ENCODE data around the gene MTG1. TPM values are rescaled to one million over a fixed set of nuclear protein-coding genes. Genes with fewer than 3 reads are reported as not detected.

Gene MTG1
- total RNA-seq, 4 donors from 2014 or later = 14.8 to 29.7 (median 23.1) TPM

DNA sequence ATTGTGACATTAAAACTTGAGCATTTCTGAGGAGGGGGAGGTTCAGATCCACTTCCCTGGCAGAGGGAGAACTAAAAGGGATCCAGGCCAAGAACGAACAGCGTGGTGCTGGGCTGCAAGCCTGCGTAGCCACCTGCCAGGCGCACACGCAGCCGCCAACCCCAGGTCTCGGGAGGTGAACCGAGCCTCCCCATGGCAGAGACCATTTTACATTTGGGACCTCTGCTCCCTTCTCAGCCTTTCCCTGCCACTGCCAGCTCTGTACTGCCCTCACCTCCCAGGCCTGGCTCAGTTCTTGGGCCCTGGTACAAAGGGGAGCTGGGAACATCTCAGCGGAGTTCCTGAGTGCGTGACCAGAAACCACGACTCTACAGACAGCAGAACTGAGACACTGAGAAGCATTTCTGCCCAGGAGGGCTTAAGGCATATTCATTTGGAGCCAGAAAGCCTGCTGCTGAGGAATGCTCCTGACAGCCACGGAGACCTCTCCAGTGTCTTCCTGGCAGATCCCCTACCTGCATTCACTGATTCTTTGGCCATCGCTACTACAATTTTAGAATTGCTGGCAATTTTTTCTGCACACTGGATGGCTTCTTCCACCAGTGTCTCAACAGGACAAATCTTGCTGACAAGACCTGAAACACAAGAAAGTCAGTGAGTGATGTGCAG is 28.4 kb upstream of the MTG1 start:
- TF ChIP-seq, protein P1, sequence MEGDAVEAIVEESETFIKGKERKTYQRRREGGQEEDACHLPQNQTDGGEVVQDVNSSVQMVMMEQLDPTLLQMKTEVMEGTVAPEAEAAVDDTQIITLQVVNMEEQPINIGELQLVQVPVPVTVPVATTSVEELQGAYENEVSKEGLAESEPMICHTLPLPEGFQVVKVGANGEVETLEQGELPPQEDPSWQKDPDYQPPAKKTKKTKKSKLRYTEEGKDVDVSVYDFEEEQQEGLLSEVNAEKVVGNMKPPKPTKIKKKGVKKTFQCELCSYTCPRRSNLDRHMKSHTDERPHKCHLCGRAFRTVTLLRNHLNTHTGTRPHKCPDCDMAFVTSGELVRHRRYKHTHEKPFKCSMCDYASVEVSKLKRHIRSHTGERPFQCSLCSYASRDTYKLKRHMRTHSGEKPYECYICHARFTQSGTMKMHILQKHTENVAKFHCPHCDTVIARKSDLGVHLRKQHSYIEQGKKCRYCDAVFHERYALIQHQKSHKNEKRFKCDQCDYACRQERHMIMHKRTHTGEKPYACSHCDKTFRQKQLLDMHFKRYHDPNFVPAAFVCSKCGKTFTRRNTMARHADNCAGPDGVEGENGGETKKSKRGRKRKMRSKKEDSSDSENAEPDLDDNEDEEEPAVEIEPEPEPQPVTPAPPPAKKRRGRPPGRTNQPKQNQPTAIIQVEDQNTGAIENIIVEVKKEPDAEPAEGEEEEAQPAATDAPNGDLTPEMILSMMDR (IDR thresholded peaks at IDR 0.05; ENCODE audit: low read depth) = no peak

DNA sequence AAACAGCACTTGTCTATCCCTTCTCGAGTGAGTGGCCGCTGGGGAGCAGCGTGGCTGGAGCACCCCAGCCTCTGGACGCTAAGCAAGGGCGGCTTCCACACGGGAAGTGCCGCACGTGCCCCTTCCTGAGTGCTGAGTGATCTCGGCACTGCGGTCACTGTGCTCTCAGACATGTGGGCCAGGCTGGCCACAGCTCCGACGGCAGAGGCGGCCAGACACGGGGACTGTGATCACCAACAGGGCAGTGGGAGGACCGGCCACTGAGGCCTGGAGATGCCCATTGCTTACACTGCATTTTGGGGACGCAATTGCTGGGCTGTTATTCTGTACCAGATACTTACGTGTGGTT is 27.9 kb upstream of the MTG1 start:
- TF ChIP-seq, protein P1 (IDR thresholded peaks at IDR 0.05; ENCODE audit: low read depth) = no peak

DNA sequence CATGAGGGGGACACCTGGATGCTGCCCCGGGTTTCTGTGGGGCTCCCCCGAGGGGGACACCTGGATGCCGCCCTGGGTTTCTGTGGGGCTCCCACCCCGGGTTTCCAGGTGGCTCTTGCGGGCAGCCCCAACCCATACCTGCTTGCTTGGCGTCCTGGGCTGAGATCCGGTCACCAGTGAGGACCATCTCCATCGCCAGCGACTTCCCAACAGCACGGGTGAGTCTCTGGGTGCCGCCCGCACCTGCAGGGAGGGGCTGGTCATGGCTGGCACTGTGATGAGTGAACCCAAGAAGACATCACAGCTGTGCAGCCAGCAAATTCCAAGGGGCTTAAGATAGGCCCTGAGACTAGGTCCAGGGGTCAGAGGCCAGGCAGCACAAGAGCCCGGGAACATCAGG is 27.2 kb upstream of the MTG1 start:
- TF ChIP-seq, protein P1 (IDR thresholded peaks at IDR 0.05; ENCODE audit: low read depth) = no peak

DNA sequence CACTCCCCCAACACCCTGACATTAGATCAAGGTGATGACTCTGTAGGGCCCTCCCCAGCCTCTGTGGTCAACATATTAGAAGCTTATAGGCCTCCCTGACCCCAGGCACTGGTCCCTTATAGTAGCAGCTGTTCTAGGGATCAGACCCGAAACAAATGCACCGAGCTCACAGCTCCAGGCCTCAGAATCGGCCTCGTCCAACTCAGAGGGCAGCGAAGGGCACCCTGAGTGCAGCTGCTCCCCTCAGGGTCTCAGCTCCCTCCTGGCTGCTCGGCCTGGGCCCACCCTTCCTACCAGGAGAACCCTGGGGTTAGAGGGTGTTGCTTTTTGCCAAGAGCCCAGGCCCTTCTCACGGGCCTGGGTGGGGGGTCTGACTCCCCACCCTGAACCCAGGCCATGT is 25.8 kb upstream of the MTG1 start:
- TF ChIP-seq, protein P1 (IDR thresholded peaks at IDR 0.05; ENCODE audit: low read depth) = no peak

DNA sequence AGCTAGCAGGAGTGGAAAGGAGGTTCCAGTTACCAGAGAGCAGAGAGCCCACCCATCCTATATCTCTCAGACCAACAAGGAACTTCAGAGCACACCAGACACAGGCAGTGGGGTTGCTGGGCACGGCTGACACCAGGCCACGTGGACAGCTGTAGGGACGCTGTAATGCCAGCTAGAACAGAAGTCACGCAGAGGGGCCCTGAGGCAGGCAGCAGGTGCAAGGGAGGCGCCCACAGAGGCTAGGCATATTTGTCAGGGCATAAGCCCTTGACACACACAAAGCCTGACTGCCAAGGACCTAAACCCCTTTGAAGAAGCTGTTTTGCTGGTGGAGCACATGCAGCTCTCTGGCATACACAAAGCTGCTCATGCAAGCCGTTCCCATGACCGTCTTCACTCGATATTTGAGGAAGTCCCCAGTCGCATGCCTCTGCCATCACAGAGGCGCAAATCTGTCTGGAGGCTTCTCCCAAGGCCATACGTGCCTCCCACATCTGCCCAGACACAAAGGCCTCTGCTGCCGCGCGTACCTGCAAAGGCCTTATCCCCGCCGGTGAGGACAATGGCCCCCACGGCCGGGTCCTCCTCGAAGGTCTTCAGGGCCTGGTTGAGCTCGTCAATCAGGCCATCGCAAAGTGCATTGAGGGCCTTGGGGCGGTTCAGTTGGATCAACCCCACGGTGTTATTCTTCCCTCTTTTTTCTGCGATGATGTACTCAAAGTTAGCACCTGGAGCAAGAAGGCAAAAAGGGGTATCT is 23.7 kb upstream of the MTG1 start:
- TF ChIP-seq, protein P1 (IDR thresholded peaks at IDR 0.05; ENCODE audit: low read depth) = no peak

DNA sequence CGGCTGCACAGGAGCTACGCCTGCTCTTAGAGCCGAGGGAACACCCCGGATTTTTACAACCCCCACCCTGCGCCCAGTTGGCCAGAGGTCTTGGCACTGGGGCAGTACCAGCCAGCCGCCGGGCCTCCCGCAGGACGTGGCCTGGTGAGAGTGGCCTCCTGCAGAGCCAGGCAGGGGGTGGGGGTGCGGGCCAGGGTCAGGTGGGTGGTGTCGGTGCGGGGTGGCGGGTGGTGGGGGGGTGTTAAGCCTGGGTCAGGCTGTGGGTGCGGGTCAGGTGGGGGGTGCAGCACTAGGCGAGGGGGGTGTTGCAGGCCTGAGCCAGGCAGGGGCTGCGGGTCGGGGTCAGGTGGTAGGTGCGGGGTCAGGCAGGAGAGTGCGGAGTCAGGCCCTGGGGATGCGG is 21.4 kb upstream of the MTG1 start:
- TF ChIP-seq, protein P1 (IDR thresholded peaks at IDR 0.05; ENCODE audit: low read depth) = no peak

DNA sequence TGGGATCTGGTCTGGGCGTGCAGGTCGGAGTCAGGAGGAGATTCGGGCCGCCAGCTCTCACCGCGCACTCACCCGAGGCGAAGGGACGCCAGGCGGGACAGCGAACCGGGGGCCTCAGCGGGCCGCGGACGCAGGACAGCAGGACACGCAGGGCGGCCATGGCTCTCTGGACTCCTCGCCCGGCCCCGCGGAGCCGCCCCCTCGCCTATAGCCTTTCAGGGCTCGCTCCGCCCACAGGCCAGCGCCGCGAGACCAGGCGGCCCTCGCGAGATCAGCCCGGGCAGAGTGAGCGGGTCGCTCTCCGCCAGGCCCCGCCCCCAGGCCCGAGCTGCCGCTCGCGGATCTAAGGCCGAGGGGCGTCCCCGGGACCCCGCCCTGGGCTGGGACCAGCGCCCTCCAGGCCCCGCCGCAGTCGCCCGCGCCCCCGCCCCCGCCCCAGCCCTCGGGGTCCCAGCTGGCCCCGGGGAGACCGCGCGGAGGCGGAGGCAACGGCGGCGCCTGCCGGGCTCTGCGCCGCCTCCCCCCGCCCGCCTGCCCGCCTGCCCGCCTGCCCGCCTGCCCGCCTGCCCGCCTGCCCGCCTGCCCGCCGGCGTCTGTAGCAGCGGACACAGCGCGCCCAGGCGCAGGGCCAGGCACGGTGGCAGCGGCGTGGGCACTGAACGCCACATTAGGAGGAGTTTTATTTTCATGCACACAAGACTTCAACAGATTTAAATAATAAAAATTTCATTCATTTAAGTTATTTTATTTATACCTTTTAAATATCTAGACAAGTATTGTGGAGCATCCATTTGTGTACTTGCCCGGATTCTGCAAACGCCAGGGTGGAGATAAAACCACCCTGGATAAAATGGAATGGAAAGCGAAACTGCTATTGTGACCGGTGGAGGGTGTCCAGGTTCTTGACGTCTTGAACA is 20.5 kb upstream of the MTG1 start, which contains the start of gene ECHS1:
Gene ECHS1, minus strand, starts transcription at position 181 of the 917 bp plus-strand sequence. Its CDS starts 21 bp downstream, at position 160.
- TF ChIP-seq, protein P1 (IDR thresholded peaks at IDR 0.05; ENCODE audit: low read depth) = no peak
